Activated T-helper 9 cell treated with anti-CD3 and anti-CD28 coated beads, Interleukin-2, amount 50 U/mL, for 16 hours (primary cell): ENCODE measurements around the gene ALPP.
"Not testable (repeated sequence)": the region's sequence is repeated elsewhere in the genome, so short reads cannot be mapped to it uniquely, and the experiment has no call there.

Source experiments
- DNase-seq: peaks from one replicate; pipeline ENCODE4 v3.0.0-alpha.2; 2020; ENCODE audit warnings: low read depth

Gene ALPP

DNA sequence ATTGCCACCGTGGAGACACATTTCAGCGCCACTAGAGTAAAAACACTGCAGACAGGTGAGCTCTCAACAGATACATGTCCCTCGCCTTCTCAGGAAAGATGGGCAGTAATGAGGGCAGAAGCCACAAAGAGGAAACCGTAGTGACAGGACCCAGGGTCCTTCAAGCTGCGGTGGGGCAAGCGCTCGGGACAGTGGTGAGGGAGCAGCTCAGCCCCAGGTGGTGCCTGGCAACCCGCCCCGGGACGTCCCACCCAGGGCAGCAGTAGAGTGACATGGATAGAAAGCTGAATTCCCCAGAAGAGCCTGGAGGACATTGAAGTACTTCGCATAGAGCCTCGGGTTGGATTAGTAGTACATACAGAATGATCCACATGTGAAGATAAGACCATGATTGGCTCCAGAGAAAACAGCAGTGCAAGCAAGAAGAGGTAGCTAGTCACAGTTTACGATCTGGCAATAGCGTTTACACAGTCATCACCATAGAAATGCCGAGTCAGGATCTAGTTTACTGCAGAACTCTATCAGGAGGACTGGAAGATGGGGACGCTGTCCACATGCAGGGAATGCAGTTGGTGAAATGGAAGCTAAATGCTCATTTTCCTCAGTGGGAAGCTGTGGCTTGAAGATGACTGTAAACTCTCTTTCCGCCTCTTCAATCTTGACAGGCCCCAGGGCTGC lies 37.4 kb upstream of the ALPP start:
- DNase-seq = no peak

GRCh38 chr2:232341739-232342126 lies 36.8 kb upstream of the ALPP start:
- no peak for DNase-seq

GRCh38 chr2:232342635-232343565 lies 35.7 kb upstream of the ALPP start:
- DNase-seq = no peak

GRCh38 chr2:232343821-232344220 lies 34.7 kb upstream of the ALPP start:
- no peak for DNase-seq

DNA sequence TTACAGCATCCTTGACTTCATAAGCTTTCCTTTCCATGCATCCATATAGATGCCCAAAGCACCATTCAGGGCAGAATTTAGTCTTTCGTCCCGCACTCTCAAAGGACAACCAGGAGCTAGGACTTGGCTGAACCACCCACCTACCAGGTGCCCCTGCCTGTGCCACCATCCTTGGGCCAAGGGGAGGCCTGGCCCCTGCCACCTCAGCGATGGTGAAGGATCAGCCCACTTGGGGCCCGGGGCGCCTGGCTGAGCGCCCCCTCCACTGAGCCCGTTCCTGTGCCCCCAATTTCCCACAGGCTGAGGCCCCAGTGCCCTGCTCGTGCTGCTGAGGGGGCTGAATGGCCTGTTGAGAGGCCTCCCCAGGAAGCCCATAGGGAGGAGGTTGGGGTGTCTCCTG lies 33.3 kb upstream of the ALPP start:
- no peak for DNase-seq

- DNase-seq = no peak
Measured at GRCh38 chr2:232347369-232347768, 31.2 kb upstream of the ALPP start.

- DNase-seq = no peak
Measured at GRCh38 chr2:232348936-232349335, 29.6 kb upstream of the ALPP start.

DNA sequence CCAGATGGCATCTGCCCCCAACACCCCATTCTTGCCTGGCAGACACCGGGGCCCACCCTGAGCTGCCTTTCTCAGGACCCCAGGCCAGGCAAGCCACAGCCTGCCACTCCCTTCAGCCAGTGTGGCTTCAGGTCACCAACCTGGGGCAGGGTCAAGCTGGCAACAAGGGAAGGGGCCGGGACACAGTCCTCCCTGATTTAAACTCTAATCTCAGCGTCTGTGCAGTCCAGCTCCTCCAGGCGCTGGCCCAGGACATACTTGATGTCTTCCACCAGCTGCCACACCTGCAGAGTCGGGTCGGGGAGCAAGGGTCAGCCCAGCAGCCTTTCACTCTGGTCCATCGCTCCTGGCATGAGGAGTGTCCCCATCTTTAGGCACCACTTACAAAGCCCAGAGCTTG lies 29.0 kb upstream of the ALPP start:
- DNase-seq = no peak

GRCh38 chr2:232349946-232350635 lies 28.5 kb upstream of the ALPP start:
- no peak for DNase-seq

- no peak for DNase-seq
Measured at GRCh38 chr2:232350804-232351685, 27.5 kb upstream of the ALPP start.

DNA sequence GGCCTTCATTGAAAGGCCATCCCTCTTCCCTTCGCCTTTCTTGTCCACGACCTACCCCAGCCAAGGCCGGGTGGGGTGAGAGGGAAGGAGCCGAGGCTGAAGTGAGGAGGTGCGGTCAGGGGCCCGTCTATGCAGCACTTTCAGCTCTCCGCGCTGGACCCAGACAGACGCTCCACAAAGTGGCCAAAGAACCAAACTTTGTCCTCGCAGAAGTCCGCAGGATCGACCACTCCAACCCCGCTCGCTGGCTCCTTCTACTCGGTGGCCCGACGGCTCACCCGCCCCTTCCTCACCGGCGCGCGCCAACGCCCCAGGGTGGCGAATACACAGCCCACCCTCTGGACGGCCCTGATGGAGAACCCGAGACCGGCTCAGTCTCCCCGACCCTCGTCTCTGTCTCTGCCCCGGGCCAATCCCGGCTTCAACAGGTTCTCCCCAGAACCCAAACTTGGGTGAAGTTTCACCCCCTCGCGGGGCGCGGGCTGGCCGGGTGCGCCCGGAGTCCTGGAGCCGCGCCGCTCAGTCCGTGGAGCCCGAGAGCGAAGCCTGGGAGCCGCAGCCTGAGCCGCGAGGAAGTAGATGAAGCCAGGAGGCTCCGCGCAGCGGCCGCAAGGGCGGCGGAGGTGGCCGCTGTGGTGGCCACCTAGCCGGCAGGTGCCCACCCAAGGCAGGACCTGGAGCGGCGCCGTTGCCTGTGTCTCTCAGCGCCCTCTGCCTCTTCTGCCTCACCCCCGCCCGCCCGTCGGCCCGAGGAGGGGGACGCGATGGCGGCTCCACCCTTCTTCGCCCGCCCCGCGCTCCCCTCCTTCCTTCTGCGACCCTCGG lies 26.7 kb upstream of the ALPP start:
- no peak for DNase-seq

GRCh38 chr2:232352511-232353091 lies 25.9 kb upstream of the ALPP start:
- no peak for DNase-seq

- DNase-seq = no peak
Measured at GRCh38 chr2:232353096-232353495, 25.5 kb upstream of the ALPP start.

DNA sequence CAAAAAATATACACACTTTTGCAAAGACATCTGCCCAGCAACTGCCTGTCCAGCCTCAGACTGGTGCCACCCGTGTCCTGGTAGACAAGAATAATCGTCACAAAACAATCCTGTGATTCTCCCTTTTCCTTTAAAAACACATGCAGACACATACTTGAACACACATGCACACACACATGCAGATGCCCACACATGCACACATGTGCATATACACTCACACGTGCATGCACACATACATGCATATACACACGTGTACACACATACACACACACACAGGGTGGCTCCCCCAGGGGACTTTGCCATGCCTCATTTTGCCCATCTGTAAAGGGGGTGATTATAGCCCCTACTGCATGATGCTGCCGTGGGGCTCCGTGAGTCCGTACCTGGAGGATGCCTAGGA lies 24.9 kb upstream of the ALPP start:
- no peak for DNase-seq

GRCh38 chr2:232354069-232354468 lies 24.5 kb upstream of the ALPP start:
- no peak for DNase-seq

DNA sequence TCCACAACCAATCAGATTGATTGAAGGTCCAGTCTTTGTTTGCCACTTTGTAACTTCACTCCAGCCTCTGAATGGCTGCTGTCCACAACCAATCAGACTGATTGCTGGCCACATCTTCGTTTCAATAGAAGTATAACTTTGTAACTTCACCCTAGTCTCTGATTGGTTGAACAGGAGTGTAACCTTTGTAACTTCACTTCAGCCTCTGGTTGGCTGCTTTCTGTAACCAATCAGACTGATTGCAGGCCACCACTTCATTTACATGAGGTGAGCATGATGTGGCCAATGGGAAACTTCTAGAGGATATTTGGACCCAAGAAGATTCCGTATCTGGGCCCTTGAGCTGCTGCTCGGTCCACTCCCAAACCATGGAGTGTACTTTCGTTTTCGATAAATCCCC lies 16.9 kb upstream of the ALPP start:
- DNase-seq = no peak

GRCh38 chr2:232362174-232362900 lies 16.2 kb upstream of the ALPP start:
- no peak for DNase-seq

- DNase-seq = not testable (repeated sequence)
Measured at GRCh38 chr2:232363064-232363783, 15.3 kb upstream of the ALPP start.
